ENCODE data around the gene MYRIP.

GRCh38 chr3:39980781-39981180 is 171.4 kb downstream of the MYRIP start:
- TF ChIP-seq, protein P1, sequence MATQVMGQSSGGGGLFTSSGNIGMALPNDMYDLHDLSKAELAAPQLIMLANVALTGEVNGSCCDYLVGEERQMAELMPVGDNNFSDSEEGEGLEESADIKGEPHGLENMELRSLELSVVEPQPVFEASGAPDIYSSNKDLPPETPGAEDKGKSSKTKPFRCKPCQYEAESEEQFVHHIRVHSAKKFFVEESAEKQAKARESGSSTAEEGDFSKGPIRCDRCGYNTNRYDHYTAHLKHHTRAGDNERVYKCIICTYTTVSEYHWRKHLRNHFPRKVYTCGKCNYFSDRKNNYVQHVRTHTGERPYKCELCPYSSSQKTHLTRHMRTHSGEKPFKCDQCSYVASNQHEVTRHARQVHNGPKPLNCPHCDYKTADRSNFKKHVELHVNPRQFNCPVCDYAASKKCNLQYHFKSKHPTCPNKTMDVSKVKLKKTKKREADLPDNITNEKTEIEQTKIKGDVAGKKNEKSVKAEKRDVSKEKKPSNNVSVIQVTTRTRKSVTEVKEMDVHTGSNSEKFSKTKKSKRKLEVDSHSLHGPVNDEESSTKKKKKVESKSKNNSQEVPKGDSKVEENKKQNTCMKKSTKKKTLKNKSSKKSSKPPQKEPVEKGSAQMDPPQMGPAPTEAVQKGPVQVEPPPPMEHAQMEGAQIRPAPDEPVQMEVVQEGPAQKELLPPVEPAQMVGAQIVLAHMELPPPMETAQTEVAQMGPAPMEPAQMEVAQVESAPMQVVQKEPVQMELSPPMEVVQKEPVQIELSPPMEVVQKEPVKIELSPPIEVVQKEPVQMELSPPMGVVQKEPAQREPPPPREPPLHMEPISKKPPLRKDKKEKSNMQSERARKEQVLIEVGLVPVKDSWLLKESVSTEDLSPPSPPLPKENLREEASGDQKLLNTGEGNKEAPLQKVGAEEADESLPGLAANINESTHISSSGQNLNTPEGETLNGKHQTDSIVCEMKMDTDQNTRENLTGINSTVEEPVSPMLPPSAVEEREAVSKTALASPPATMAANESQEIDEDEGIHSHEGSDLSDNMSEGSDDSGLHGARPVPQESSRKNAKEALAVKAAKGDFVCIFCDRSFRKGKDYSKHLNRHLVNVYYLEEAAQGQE (IDR thresholded peaks at IDR 0.05; ENCODE audit: insufficient read depth in 1 of 2, low read depth in 2 of 2, low read length in 2 of 2), result no peak
- TF ChIP-seq POLR2AphosphoS5 (IDR thresholded peaks at IDR 0.05; ENCODE audit: low read depth, low read length), result no peak

Measured in PFSK-1 (cell line).